Measurements from ENCODE around the gene KLHL10. TPM values are rescaled to one million over a fixed set of nuclear protein-coding genes. Genes with fewer than 3 reads are reported as not detected.

KLHL10 gene
- total and polyA plus RNA-seq, 2 of the 13 experiments (the other 11 are each of a cell fraction or from before 2014, with no cell fraction given): 0.04 to 0.08 TPM

DNA sequence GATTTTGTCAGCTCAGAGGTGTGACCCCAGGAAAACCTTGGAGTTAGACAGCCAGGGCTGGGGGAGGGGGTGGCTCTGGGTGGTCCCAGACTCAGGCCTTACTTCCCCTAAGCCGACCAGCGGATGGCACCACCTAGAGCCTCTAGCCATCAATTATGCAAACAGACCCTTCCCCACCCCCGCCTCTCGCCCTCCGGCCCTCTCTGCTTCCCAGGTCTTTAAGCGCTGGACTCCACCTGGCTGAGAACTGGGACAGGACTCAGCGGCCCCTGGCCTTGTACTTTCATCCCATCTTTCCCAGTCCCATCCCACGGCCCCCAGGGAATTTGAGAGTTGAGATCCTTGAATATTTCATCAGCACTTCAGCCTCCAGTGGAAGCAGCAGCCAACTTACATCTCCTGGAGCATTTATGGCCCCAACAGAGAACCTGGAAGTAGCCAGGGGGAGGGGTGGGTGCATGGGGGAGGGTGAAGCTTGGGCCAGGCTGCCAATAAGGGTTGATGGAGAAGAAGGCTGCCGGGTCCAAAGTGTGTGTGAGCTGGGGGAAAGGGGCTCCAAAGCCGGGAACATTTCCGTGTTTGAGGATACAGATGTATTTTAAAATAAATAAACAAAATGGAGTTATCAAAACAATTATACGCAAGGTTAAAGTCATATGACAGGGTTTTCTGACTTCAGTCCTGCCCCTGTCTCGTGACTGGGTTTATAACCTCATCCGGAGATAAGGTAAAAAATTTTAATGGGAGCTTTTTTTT lies 43.7 kb upstream of the KLHL10 start (continued):
- TF ChIP-seq, protein P1, sequence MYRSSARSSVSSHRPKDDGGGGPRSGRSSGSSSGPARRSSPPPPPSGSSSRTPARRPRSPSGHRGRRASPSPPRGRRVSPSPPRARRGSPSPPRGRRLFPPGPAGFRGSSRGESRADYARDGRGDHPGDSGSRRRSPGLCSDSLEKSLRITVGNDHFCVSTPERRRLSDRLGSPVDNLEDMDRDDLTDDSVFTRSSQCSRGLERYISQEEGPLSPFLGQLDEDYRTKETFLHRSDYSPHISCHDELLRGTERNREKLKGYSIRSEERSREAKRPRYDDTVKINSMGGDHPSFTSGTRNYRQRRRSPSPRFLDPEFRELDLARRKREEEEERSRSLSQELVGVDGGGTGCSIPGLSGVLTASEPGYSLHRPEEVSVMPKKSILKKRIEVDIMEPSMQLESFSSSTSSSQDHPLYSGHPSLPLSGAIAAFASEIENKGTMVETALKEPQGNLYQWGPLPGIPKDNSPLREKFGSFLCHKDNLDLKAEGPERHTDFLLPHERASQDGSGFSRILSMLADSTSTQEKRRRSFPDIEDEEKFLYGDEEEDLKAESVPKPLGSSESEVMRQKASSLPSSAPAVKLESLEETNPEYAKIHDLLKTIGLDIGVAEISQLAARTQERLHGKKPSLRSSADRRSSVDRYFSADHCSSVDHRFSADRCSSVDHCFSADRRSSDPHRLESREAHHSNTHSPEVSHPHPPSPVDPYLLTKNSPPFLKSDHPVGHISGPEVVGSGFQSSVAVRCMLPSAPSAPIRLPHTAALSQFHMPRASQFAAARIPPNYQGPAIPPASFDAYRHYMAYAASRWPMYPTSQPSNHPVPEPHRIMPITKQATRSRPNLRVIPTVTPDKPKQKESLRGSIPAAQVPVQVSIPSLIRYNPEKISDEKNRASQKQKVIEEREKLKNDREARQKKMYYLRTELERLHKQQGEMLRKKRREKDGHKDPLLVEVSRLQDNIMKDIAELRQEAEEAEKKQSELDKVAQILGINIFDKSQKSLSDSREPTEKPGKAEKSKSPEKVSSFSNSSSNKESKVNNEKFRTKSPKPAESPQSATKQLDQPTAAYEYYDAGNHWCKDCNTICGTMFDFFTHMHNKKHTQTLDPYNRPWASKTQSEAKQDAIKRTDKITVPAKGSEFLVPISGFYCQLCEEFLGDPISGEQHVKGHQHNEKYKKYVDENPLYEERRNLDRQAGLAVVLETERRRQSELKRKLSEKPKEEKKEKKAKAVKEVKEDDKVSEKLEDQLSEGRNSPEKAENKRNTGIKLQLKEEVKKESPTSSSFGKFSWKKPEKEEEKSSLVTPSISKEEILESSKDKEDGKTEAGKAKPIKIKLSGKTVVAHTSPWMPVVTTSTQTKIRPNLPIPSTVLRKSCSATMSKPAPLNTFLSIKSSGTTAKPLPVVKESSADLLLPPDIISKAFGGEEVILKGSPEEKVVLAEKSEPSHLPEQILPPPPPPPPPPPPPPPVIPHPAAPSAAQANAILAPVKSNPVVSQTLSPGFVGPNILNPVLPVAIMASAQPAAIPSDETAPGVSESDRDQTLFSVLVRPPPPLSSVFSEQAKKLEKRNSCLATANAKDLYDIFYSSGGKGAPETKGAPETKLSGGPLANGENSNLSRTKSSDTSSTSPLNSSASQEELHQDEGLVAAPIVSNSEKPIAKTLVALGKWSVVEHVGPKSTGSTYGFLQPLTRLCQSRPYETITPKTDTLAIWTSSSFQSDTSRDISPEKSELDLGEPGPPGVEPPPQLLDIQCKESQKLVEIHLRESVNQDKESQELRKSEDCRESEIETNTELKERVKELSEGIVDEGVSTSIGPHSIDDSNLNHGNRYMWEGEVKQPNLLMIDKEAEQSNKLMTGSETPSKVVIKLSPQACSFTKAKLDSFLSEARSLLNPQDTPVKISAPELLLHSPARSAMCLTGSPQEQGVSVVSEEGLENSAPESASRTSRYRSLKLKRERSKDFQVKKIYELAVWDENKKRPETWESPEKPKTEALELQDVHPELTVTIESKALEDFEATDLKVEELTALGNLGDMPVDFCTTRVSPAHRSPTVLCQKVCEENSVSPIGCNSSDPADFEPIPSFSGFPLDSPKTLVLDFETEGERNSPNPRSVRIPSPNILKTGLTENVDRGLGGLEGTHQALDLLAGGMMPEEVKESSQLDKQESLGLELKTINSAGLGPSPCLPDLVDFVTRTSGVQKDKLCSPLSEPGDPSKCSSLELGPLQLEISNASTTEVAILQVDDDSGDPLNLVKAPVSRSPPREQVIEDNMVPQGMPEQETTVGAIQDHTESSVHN (CRISPR knock-in tag; IDR thresholded peaks at IDR 0.05): no peak
- TF ChIP-seq PAF1 (CRISPR knock-in tag; IDR thresholded peaks at IDR 0.05) (no peak), HOXA5 (CRISPR knock-in tag; IDR thresholded peaks at IDR 0.05) (0 out of 2 replicates have a peak, but pooled peaks have one; percentile 9), ADNP (CRISPR knock-in tag; IDR thresholded peaks at IDR 0.05) (no peak), RBM39 (IDR thresholded peaks at IDR 0.05; ENCODE audit: low read depth, low read length, poor library complexity, severe bottlenecking) (no peak), ZNF260 (CRISPR knock-in tag; IDR thresholded peaks at IDR 0.05; ENCODE audit: borderline replicate concordance, low read depth) (no peak), ZNF335 (CRISPR knock-in tag; IDR thresholded peaks at IDR 0.05) (no peak), PTBP1 (IDR thresholded peaks at IDR 0.05; ENCODE audit: low read depth, low read length, poor library complexity, severe bottlenecking) (no peak), BCL6 (CRISPR knock-in tag; IDR thresholded peaks at IDR 0.05) (peak; percentile 3; the same call in 1 of the 2 replicates)
- TF ChIP-seq, protein P2, sequence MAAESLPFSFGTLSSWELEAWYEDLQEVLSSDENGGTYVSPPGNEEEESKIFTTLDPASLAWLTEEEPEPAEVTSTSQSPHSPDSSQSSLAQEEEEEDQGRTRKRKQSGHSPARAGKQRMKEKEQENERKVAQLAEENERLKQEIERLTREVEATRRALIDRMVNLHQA (CRISPR knock-in tag; IDR thresholded peaks at IDR 0.05): no peak
- TF ChIP-seq, protein P3, sequence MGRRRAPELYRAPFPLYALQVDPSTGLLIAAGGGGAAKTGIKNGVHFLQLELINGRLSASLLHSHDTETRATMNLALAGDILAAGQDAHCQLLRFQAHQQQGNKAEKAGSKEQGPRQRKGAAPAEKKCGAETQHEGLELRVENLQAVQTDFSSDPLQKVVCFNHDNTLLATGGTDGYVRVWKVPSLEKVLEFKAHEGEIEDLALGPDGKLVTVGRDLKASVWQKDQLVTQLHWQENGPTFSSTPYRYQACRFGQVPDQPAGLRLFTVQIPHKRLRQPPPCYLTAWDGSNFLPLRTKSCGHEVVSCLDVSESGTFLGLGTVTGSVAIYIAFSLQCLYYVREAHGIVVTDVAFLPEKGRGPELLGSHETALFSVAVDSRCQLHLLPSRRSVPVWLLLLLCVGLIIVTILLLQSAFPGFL (CRISPR knock-in tag; IDR thresholded peaks at IDR 0.05): no peak
- TF ChIP-seq, protein P4, sequence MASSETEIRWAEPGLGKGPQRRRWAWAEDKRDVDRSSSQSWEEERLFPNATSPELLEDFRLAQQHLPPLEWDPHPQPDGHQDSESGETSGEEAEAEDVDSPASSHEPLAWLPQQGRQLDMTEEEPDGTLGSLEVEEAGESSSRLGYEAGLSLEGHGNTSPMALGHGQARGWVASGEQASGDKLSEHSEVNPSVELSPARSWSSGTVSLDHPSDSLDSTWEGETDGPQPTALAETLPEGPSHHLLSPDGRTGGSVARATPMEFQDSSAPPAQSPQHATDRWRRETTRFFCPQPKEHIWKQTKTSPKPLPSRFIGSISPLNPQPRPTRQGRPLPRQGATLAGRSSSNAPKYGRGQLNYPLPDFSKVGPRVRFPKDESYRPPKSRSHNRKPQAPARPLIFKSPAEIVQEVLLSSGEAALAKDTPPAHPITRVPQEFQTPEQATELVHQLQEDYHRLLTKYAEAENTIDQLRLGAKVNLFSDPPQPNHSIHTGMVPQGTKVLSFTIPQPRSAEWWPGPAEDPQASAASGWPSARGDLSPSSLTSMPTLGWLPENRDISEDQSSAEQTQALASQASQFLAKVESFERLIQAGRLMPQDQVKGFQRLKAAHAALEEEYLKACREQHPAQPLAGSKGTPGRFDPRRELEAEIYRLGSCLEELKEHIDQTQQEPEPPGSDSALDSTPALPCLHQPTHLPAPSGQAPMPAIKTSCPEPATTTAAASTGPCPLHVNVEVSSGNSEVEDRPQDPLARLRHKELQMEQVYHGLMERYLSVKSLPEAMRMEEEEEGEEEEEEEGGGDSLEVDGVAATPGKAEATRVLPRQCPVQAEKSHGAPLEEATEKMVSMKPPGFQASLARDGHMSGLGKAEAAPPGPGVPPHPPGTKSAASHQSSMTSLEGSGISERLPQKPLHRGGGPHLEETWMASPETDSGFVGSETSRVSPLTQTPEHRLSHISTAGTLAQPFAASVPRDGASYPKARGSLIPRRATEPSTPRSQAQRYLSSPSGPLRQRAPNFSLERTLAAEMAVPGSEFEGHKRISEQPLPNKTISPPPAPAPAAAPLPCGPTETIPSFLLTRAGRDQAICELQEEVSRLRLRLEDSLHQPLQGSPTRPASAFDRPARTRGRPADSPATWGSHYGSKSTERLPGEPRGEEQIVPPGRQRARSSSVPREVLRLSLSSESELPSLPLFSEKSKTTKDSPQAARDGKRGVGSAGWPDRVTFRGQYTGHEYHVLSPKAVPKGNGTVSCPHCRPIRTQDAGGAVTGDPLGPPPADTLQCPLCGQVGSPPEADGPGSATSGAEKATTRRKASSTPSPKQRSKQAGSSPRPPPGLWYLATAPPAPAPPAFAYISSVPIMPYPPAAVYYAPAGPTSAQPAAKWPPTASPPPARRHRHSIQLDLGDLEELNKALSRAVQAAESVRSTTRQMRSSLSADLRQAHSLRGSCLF (CRISPR knock-in tag; IDR thresholded peaks at IDR 0.05; ENCODE audit: borderline replicate concordance): no peak
- TF ChIP-seq, protein P5, sequence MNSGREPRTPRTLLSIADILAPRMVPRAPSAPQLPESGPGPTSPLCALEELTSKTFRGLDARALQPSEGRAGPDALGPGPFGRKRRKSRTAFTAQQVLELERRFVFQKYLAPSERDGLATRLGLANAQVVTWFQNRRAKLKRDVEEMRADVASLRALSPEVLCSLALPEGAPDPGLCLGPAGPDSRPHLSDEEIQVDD (CRISPR knock-in tag; IDR thresholded peaks at IDR 0.05; ENCODE audit: borderline replicate concordance): no peak
